DND-41 (cell line): ENCODE data around the gene SHBG.
"Not testable (repeated sequence)": the region's sequence is repeated elsewhere in the genome, so short reads cannot be mapped to it uniquely, and the experiment has no call there.

Experiments
- ATAC-seq: fragments of 200-7000 bp; cut with Tn5 transposase; 3 replicates; pipeline ENCODE4 v1.9.1; 2021; ENCODE audit warnings: low read depth; ENCODE audit not compliant: insufficient read depth
- DNase-seq: peaks from one replicate; pipeline ENCODE4 v3.0.0-alpha.2; 2020
- H2AFZ ChIP-seq: 2 replicates; pipeline ENCODE4 v1.6.0; 2012; ENCODE audit warnings: low read depth, low read length
- H3K27ac ChIP-seq: 2 replicates; pipeline ENCODE4 v1.5.1; 2012; ENCODE audit warnings: low read length, inconsistent platforms
- H3K27me3 ChIP-seq: fragments of 200-600 bp; sonication (generic); 2 replicates; pipeline ENCODE4 v1.6.0; 2012; ENCODE audit warnings: low read length, mild to moderate bottlenecking, inconsistent platforms; ENCODE audit not compliant: insufficient read depth, poor library complexity
- H3K36me3 ChIP-seq: 2 replicates; pipeline ENCODE4 v1.5.1; 2012; ENCODE audit warnings: low read length, inconsistent platforms; ENCODE audit not compliant: insufficient read depth
- H3K4me1 ChIP-seq: 2 replicates; pipeline ENCODE4 v1.5.1; 2012; ENCODE audit warnings: mild to moderate bottlenecking, low read length; ENCODE audit not compliant: insufficient read depth
- H3K4me2 ChIP-seq: 2 replicates; pipeline ENCODE4 v1.6.0; 2012; ENCODE audit warnings: mild to moderate bottlenecking, moderate library complexity, low read length, inconsistent platforms; ENCODE audit not compliant: insufficient read depth
- H3K4me3 ChIP-seq, 2 experiments: fragments of 200-600 bp in 1 of 2; shearing (Covaris generic) in 1 of 2; 2 replicates each; pipeline ENCODE4 v1.5.1; 2012 to 2016; ENCODE audit warnings: inconsistent platforms in 2 of 2, low read length in 2 of 2, mild to moderate bottlenecking in 2 of 2, low read depth in 1 of 2, moderate library complexity in 1 of 2
- H3K79me2 ChIP-seq: 2 replicates; pipeline ENCODE4 v1.6.0; 2012; ENCODE audit warnings: low read length, inconsistent platforms; ENCODE audit not compliant: insufficient read depth
- H3K9ac ChIP-seq: 2 replicates; pipeline ENCODE4 v1.6.0; 2012; ENCODE audit warnings: low read depth, mild to moderate bottlenecking, inconsistent platforms, low read length, moderate library complexity
- H3K9me3 ChIP-seq: 2 replicates; pipeline ENCODE4 v1.5.1; 2012; ENCODE audit warnings: low read length, moderate library complexity, mild to moderate bottlenecking, inconsistent platforms; ENCODE audit not compliant: insufficient read depth, severe bottlenecking
- H4K20me1 ChIP-seq: 2 replicates; pipeline ENCODE4 v1.6.0; 2012; ENCODE audit warnings: low read length; ENCODE audit not compliant: insufficient read depth
- CTCF ChIP-seq: IDR thresholded peaks from 2 replicates; pipeline ENCODE4 v1.5.1; 2012; ENCODE audit warnings: borderline replicate concordance, low read length, moderate library complexity, mild to moderate bottlenecking; ENCODE audit not compliant: poor library complexity, severe bottlenecking; ENCODE audit errors: extremely low read depth
- EZH2 ChIP-seq: IDR thresholded peaks from 3 replicates; pipeline ENCODE4 v1.6.1; 2012; ENCODE audit warnings: borderline replicate concordance, low read depth, mild to moderate bottlenecking, moderate library complexity, low read length, inconsistent platforms; ENCODE audit not compliant: severe bottlenecking

The SHBG gene

GRCh38 chr17:7620835-7621234, 9.1 kb upstream of the SHBG start:
- Histone ChIP-seq H3K27me3 (no peaks in the 10 kb centered on the region), H3K9me3 (no peaks in the 10 kb centered on the region), H3K9ac (no peak overlapping the region), H3K79me2 (no peaks in the 10 kb centered on the region), H3K4me3 (no peak overlapping the region), H3K4me2 (no peak overlapping the region), H3K4me1 (0 out of 2 replicates have a peak, but pooled peaks cover under 1% of the 10 kb centered on the region), H4K20me1 (no peaks in the 10 kb centered on the region), H3K36me3 (no peaks in the 10 kb centered on the region), H2AFZ (no peak overlapping the region), H3K27ac (no peak overlapping the region)
- no peak for ATAC-seq
- TF ChIP-seq CTCF = no peak
- TF ChIP-seq EZH2 = no peak
- DNase-seq = no peak

- no peak for ATAC-seq
Observed at GRCh38 chr17:7623661-7624060, 6.3 kb upstream of the SHBG start.

GRCh38 chr17:7625749-7626148, 4.2 kb upstream of the SHBG start:
- H3K79me2 ChIP-seq, H4K20me1 ChIP-seq, H3K4me3 ChIP-seq, ATAC-seq, H3K4me2 ChIP-seq, DNase-seq, H3K36me3 ChIP-seq, H3K27ac ChIP-seq, H2AFZ ChIP-seq, H3K27me3 ChIP-seq, H3K9ac ChIP-seq, H3K9me3 ChIP-seq: not testable (repeated sequence)
- H3K4me1 ChIP-seq = peaks cover 20% of the 10 kb centered on the region

More at GRCh38 chr17:7623661-7624060, 6.3 kb upstream of the SHBG start:
- Histone ChIP-seq H4K20me1 (peaks cover 9% of the 10 kb centered on the region; the same call in 1 of the 2 replicates), H3K9me3 (no peaks in the 10 kb centered on the region), H3K9ac (no peak overlapping the region), H3K4me1 (peaks cover 20% of the 10 kb centered on the region), H3K79me2 (no peaks in the 10 kb centered on the region; the same call in 1 of the 2 replicates), H3K4me2 (no peak overlapping the region), H3K27ac (no peak overlapping the region), H3K4me3 (no peak overlapping the region), H3K36me3 (no peaks in the 10 kb centered on the region), H3K27me3 (no peaks in the 10 kb centered on the region), H2AFZ (no peak overlapping the region)
- DNase-seq = no peak
- no peak for TF ChIP-seq CTCF
- no peak for TF ChIP-seq EZH2

GRCh38 chr17:7626307-7626706, 3.6 kb upstream of the SHBG start:
- no peak overlapping the region for H2AFZ ChIP-seq
- no peak for DNase-seq
- H3K79me2 ChIP-seq = no peaks in the 10 kb centered on the region; the same call in 1 of the 2 replicates
- no peaks in the 10 kb centered on the region for H3K36me3 ChIP-seq
- TF ChIP-seq CTCF (no peak), EZH2 (no peak)
- H3K27me3 ChIP-seq = no peaks in the 10 kb centered on the region
- H4K20me1 ChIP-seq = peaks cover 9% of the 10 kb centered on the region
- H3K4me1 ChIP-seq = peaks cover 20% of the 10 kb centered on the region
- 0 out of 4 replicates have a peak overlapping the region, but pooled peaks of 1 of the 2 experiments have one; percentile 82 for H3K4me3 ChIP-seq
- H3K4me2 ChIP-seq = peak overlapping the region; percentile 95; the same call in 1 of the 2 replicates
- ATAC-seq = no peak
- peak overlapping the region; percentile 77; the same call in 1 of the 2 replicates for H3K9ac ChIP-seq
- H3K27ac ChIP-seq = no peak overlapping the region; the same call in 1 of the 2 replicates
- H3K9me3 ChIP-seq = no peaks in the 10 kb centered on the region
